SK-N-SH (cell line): Measurements from ENCODE around the gene FKBP5. TPM values are rescaled to one million over a fixed set of nuclear protein-coding genes. Genes with fewer than 3 reads are reported as not detected.

ENCODE experiments used
- CTCF ChIA-PET: fragments of 300-600, 350-600 bp; formaldehyde crosslinking; extraction: SDS; loops from one replicate; lab custom pipeline; 2021; lab: Yijun Ruan, JAX
- POLR2A ChIA-PET: fragments of 350-600 bp; sonication (Branson Sonifier 250); formaldehyde crosslinking; extraction: SDS; loops from one replicate; lab custom pipeline; 2020; ENCODE audit warnings: antibody characterized with exemption, inconsistent platforms; lab: Yijun Ruan, JAX
- DNase-seq: peaks from one replicate; pipeline ENCODE4 v3.0.0; 2012
- H2AFZ ChIP-seq: fragments of 200-600 bp; sonication (generic); 2 replicates; pipeline ENCODE4 v1.8.1; 2016; ENCODE audit warnings: antibody characterized with exemption, mild to moderate bottlenecking, low read depth
- H3F3A ChIP-seq: fragments of 200-600 bp; sonication (generic); replicated peaks from 2 replicates; pipeline ENCODE3; 2016; ENCODE audit warnings: antibody characterized with exemption, mild to moderate bottlenecking; ENCODE audit not compliant: insufficient read depth
- H3K27ac ChIP-seq, 2 experiments: fragments of 200-500 bp in 1 of 2; fragments of 200-600 bp in 1 of 2; sonication (Bioruptor generic) in 1 of 2; sonication (generic), shearing (Covaris generic) in 1 of 2; 2 replicates each; pipeline versions ENCODE4 v1.5.1 to v1.6.1; 2014 to 2016; ENCODE audit warnings: low read depth in 2 of 2, inconsistent platforms in 1 of 2, low read length in 1 of 2, mild to moderate bottlenecking in 1 of 2, mixed read lengths in 1 of 2
- H3K27me3 ChIP-seq: fragments of 200-600 bp; sonication (generic), shearing (Covaris generic); 2 replicates; pipeline ENCODE4 v1.6.1; 2016; ENCODE audit warnings: mixed run types; ENCODE audit not compliant: insufficient read depth
- H3K36me3 ChIP-seq, 2 experiments: fragments of 200-500 bp in 1 of 2; fragments of 200-600 bp in 1 of 2; sonication (Bioruptor generic) in 1 of 2; sonication (generic) in 1 of 2; replicated peaks in 1 of 2; 2 replicates each; pipeline versions ENCODE3 to v1.5.1; 2014 to 2016; ENCODE audit warnings: low read length in 1 of 2, mild to moderate bottlenecking in 1 of 2; ENCODE audit not compliant: insufficient read depth in 2 of 2, control insufficient read depth in 1 of 2
- H3K4me1 ChIP-seq, 2 experiments: fragments of 200-500 bp in 1 of 2; fragments of 200-600 bp in 1 of 2; sonication (Bioruptor generic) in 1 of 2; sonication (generic), shearing (Covaris generic) in 1 of 2; 2 replicates each; pipeline versions ENCODE4 v1.5.1 to v1.6.1; 2014 to 2016; ENCODE audit warnings: low read depth in 1 of 2, low read length in 1 of 2, mixed run types in 1 of 2; ENCODE audit not compliant: insufficient read depth in 2 of 2, control insufficient read depth in 1 of 2
- H3K4me2 ChIP-seq: fragments of 200-600 bp; sonication (generic), shearing (Covaris generic); 2 replicates; pipeline ENCODE4 v1.6.1; 2017; ENCODE audit warnings: mixed run types
- H3K4me3 ChIP-seq, 2 experiments: fragments of 200-500 bp in 1 of 2; fragments of 200-600 bp in 1 of 2; sonication (Bioruptor generic) in 1 of 2; sonication (generic), shearing (Covaris generic) in 1 of 2; 2 replicates each; pipeline versions ENCODE4 v1.5.1 to v1.8.1; 2014 to 2016; ENCODE audit warnings: low read depth in 2 of 2, inconsistent platforms in 1 of 2, low read length in 1 of 2, mild to moderate bottlenecking in 1 of 2, mixed read lengths in 1 of 2, moderate library complexity in 1 of 2
- H3K79me2 ChIP-seq: fragments of 200-600 bp; sonication (generic); 2 replicates; pipeline ENCODE4 v1.8.1; 2017; ENCODE audit warnings: mild to moderate bottlenecking; ENCODE audit not compliant: insufficient read depth
- H3K9ac ChIP-seq: fragments of 200-600 bp; sonication (generic); 2 replicates; pipeline ENCODE4 v1.6.1; 2017; ENCODE audit warnings: mixed run types
- H3K9me2 ChIP-seq: fragments of 200-600 bp; sonication (generic); 2 replicates; pipeline ENCODE4 v1.6.1; 2017; ENCODE audit warnings: mixed run types
- H3K9me3 ChIP-seq: fragments of 200-600 bp; sonication (generic); 2 replicates; pipeline ENCODE4 v1.6.1; 2017; ENCODE audit warnings: mixed run types, mild to moderate bottlenecking, moderate library complexity
- H4K20me1 ChIP-seq: fragments of 200-600 bp; sonication (generic); 2 replicates; pipeline ENCODE4 v1.6.1; 2017; ENCODE audit warnings: mild to moderate bottlenecking, mixed run types; ENCODE audit not compliant: insufficient read depth
- CTCF ChIP-seq: fragments of 200-600 bp; sonication (generic); IDR thresholded peaks from 2 replicates; pipeline ENCODE4 v1.6.1; 2017; ENCODE audit warnings: antibody characterized with exemption, mild to moderate bottlenecking, moderate library complexity
- EZH2phosphoT487 ChIP-seq: fragments of 200-600 bp; sonication (generic); IDR thresholded peaks from 2 replicates; pipeline ENCODE4 v1.6.1; 2017; ENCODE audit warnings: low read depth, mixed run types, mild to moderate bottlenecking, antibody characterized with exemption, moderate library complexity, borderline replicate concordance
- FOSL2 ChIP-seq: IDR thresholded peaks from 2 replicates; pipeline ENCODE4 v1.4.0; 2012; ENCODE audit warnings: low read depth, mild to moderate bottlenecking, moderate library complexity, borderline replicate concordance
- FOXJ3 ChIP-seq: sonication (generic); formaldehyde crosslinking; IDR thresholded peaks from 2 replicates; pipeline ENCODE4 v1.5.1; 2020; ENCODE audit warnings: mild to moderate bottlenecking, missing genetic modification reagents
- FOXM1 ChIP-seq: IDR thresholded peaks from 2 replicates; pipeline ENCODE4 v1.4.0; 2012; ENCODE audit warnings: low read depth, mild to moderate bottlenecking
- JUND ChIP-seq: IDR thresholded peaks from 2 replicates; pipeline ENCODE4 v1.4.0; 2012
- MXI1 ChIP-seq: IDR thresholded peaks from 2 replicates; pipeline ENCODE4 v1.6.1; 2012; ENCODE audit warnings: mild to moderate bottlenecking, low read depth, low read length, improper control_type of control experiment
- NFIC ChIP-seq: IDR thresholded peaks from 2 replicates; pipeline ENCODE4 v1.4.0; 2012; ENCODE audit warnings: borderline replicate concordance
- RAD21 ChIP-seq: IDR thresholded peaks from 2 replicates; pipeline ENCODE4 v1.6.1; 2012; ENCODE audit warnings: mild to moderate bottlenecking, low read length
- RXRA ChIP-seq: IDR thresholded peaks from 2 replicates; pipeline ENCODE4 v1.4.0; 2012; ENCODE audit warnings: low read depth, mild to moderate bottlenecking, borderline replicate concordance
- SIN3A ChIP-seq: IDR thresholded peaks from 2 replicates; pipeline ENCODE4 v1.6.1; 2012; ENCODE audit warnings: low read depth, mild to moderate bottlenecking, low read length, moderate library complexity, borderline replicate concordance
- TCF12 ChIP-seq: IDR thresholded peaks from 2 replicates; pipeline ENCODE4 v1.4.0; 2012
- TEAD4 ChIP-seq: IDR thresholded peaks from 2 replicates; pipeline ENCODE4 v1.4.0; 2012; ENCODE audit warnings: mild to moderate bottlenecking, borderline replicate concordance; ENCODE audit not compliant: insufficient read depth
- YY1 ChIP-seq: IDR thresholded peaks from 2 replicates; pipeline ENCODE4 v1.4.0; 2012; ENCODE audit warnings: low read depth, mild to moderate bottlenecking
- ZBTB33 ChIP-seq: IDR thresholded peaks from 2 replicates; pipeline ENCODE4 v1.4.0; 2012; ENCODE audit warnings: low read depth, borderline replicate concordance
- WGBS: methylation state at CpG from one replicate; pipeline ENCODE4 v1.1.6; 2017; ENCODE audit warnings: low lambda C conversion rate; 5-methylcytosine and 5-hydroxymethylcytosine counted together
- polyA plus RNA-seq, 3 experiments: library from polyadenylated mRNA; depleted of rRNA; stranded (reverse); fragments of >200 nt; gene quantifications; 2 replicates each; pipeline ENCODE4 v1.2.3, GENCODE V29; 2012
- TF ChIP-seq, protein P1 (sequence below): IDR thresholded peaks from 2 replicates; pipeline ENCODE4 v1.4.0; 2012; ENCODE audit warnings: low read depth

FKBP5 gene
- polyA plus RNA-seq, 1 of the 3 experiments (the other 2 are of a cell fraction) = 5.1 TPM

- H3K4me1 ChIP-seq = no peaks in the 10 kb centered on the region; a peak in 1 of 4 replicates
- H3K4me3 ChIP-seq = no peak overlapping the region
- H2AFZ ChIP-seq = no peak overlapping the region
- WGBS = 96% methylated on average over 7 of the region's 7 CpGs
- H3K27me3 ChIP-seq = no peaks in the 10 kb centered on the region
- no peaks in the 10 kb centered on the region for H3K9me3 ChIP-seq
- no peaks in the 10 kb centered on the region for H3F3A ChIP-seq
- POLR2A ChIA-PET = no interaction called here
- TF ChIP-seq RXRA (no peak), JUND (no peak), FOSL2 (no peak)
- no peaks in the 10 kb centered on the region for H4K20me1 ChIP-seq
- H3K9ac ChIP-seq = no peak overlapping the region
- H3K4me2 ChIP-seq = no peak overlapping the region
- no peak for DNase-seq
- H3K9me2 ChIP-seq = no peaks in the 10 kb centered on the region
- CTCF ChIA-PET = no interaction called here
- no peaks in the 10 kb centered on the region for H3K36me3 ChIP-seq
- no peak overlapping the region for H3K27ac ChIP-seq
- no peaks in the 10 kb centered on the region for H3K79me2 ChIP-seq
These were observed 58.8 kb downstream of the FKBP5 start for GRCh38 chr6:35629876-35630378.

DNA sequence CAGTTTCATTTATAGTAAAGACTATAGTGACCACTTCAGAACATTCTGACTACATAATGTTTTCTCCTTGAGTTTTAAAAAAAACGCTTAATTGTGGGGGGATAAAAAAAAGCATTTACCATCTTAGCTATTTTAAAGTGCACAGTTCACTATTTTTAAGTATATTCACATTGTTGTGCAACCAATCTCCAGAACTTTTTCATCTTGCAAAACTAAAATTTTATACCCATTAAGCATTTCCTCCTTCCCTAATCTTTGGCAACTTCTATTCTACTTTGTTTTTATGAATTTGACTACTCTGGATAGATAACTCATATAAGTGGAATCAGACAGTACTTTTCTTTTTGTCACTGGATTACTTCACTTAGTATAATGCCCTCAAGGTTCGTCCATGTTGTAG, 62.3 kb downstream of the FKBP5 start:
- Histone ChIP-seq H3K27me3 (no peaks in the 10 kb centered on the region), H3K79me2 (no peaks in the 10 kb centered on the region), H3K27ac (no peak overlapping the region), H3K9me2 (no peaks in the 10 kb centered on the region), H4K20me1 (no peaks in the 10 kb centered on the region), H3K4me2 (no peak overlapping the region), H3K4me3 (no peak overlapping the region), H3K9me3 (no peaks in the 10 kb centered on the region), H3K4me1 (no peaks in the 10 kb centered on the region), H2AFZ (no peak overlapping the region), H3K9ac (no peak overlapping the region), H3K36me3 (no peaks in the 10 kb centered on the region), H3F3A (no peaks in the 10 kb centered on the region)
- 89% methylated on average over 2 of the region's 2 CpGs for WGBS
- TF ChIP-seq MXI1 (no peak), ZBTB33 (no peak), FOSL2 (no peak), RAD21 (no peak), TCF12 (no peak), NFIC (no peak), TEAD4 (no peak), FOXJ3 (no peak), SIN3A (no peak), YY1 (no peak), EZH2phosphoT487 (no peak), FOXM1 (no peak), CTCF (no peak)
- TF ChIP-seq, protein P1, sequence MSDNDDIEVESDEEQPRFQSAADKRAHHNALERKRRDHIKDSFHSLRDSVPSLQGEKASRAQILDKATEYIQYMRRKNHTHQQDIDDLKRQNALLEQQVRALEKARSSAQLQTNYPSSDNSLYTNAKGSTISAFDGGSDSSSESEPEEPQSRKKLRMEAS = no peak
- DNase-seq = no peak
- POLR2A ChIA-PET = no interaction called here
- CTCF ChIA-PET = interaction anchor here (1.2 kb wide), 2 partner anchors 9 to 42 kb away, joined by 3 to 4 read pairs; no protein-coding TSS in a partner anchor
